Measurements from ENCODE around the gene RBMS3. TPM values are rescaled to one million over a fixed set of nuclear protein-coding genes. Genes with fewer than 3 reads are reported as not detected.

RBMS3 gene
- total RNA-seq, 1 experiment from 2014 or later: 8.7 TPM

DNA sequence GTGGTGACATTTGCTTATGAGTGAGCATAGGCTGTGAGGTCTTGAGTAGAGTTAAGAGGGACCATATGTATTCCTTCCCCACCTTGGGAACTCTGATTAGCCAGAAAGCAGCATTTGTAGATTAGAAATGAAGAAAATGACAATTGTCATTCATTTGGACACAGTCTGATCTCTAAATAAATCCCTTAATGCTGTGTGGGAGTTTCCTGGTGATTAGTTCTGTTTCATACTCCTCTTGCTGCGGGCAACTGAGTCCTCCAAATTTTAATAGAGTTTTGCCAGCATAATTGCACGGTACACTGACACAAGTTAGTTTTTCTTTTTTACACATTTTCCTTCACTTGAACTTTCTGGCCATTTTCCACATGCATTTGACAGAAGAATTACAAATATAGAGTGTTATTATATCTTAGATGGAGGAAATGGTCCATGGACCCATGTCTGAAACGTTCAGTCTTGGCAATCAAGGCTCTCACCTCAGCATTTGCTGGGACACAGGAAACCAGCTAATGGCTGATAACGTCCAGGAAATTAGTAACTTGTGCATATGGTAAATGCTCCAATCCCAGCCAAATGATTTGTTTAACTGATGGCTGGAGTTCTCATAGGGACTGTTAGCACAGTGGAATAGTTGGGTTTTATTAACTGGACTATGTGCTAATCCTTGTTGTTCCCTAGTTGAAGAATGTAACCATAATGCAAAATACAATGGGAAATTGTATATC is 321.2 kb downstream of the RBMS3 start (continued):
- no peak for TF ChIP-seq PRRX2 (CRISPR knock-in tag; IDR thresholded peaks at IDR 0.05)
- TF ChIP-seq ZNF396 (CRISPR knock-in tag; IDR thresholded peaks at IDR 0.05; ENCODE audit: borderline replicate concordance): no peak

DNA sequence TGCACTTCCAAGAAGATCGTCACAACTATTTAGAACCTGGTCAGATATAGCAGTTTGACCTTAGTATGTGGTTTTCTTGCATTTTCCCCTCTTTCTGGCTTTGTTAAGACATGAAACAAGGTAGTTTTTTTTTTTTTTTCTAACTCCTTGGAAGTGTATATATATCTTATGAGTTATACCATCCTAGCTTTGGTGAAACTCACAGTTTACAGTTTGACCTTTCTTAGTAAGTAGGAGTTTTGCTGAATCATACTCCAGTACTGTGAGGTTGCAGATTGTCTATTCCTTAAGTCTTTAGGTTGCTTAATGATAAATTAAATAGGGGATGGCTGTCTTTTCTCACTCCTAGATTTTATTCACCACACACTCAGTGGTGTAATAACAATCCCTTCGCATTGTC is 325.0 kb downstream of the RBMS3 start:
- TF ChIP-seq GABPB1 (CRISPR knock-in tag; IDR thresholded peaks at IDR 0.05) (no peak), FOXK1 (CRISPR knock-in tag; IDR thresholded peaks at IDR 0.05) (no peak), FOXP4 (CRISPR knock-in tag; IDR thresholded peaks at IDR 0.05) (no peak), ESRRA (CRISPR knock-in tag; IDR thresholded peaks at IDR 0.05; ENCODE audit: borderline replicate concordance) (no peak), AFF4 (CRISPR knock-in tag; IDR thresholded peaks at IDR 0.05; ENCODE audit: borderline replicate concordance) (no peak), TEAD1 (CRISPR knock-in tag; IDR thresholded peaks at IDR 0.05) (no peak), CTCF (IDR thresholded peaks at IDR 0.05) (no peak), CREM (CRISPR knock-in tag; IDR thresholded peaks at IDR 0.05) (no peak), NFE2L1 (CRISPR knock-in tag; IDR thresholded peaks at IDR 0.05) (no peak), ZNF416 (CRISPR knock-in tag; IDR thresholded peaks at IDR 0.05) (no peak), ATF3 (CRISPR knock-in tag; conservative IDR thresholded peaks at IDR 0.05) (no peak)
- TF ChIP-seq, protein P1, sequence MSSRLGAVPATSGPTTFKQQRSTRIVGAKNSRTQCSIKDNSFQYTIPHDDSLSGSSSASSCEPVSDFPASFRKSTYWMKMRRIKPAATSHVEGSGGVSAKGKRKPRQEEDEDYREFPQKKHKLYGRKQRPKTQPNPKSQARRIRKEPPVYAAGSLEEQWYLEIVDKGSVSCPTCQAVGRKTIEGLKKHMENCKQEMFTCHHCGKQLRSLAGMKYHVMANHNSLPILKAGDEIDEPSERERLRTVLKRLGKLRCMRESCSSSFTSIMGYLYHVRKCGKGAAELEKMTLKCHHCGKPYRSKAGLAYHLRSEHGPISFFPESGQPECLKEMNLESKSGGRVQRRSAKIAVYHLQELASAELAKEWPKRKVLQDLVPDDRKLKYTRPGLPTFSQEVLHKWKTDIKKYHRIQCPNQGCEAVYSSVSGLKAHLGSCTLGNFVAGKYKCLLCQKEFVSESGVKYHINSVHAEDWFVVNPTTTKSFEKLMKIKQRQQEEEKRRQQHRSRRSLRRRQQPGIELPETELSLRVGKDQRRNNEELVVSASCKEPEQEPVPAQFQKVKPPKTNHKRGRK (CRISPR knock-in tag; IDR thresholded peaks at IDR 0.05; ENCODE audit: borderline replicate concordance): no peak
- TF ChIP-seq, protein P2, sequence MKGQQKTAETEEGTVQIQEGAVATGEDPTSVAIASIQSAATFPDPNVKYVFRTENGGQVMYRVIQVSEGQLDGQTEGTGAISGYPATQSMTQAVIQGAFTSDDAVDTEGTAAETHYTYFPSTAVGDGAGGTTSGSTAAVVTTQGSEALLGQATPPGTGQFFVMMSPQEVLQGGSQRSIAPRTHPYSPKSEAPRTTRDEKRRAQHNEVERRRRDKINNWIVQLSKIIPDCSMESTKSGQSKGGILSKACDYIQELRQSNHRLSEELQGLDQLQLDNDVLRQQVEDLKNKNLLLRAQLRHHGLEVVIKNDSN (CRISPR knock-in tag; IDR thresholded peaks at IDR 0.05): no peak
- H3K4me1 Mint-ChIP-seq: peaks cover 3% of the 10 kb centered on the region; the same call in 1 of the 2 replicates
- H3K36me3 Mint-ChIP-seq: no peaks in the 10 kb centered on the region
- H3K4me3 Mint-ChIP-seq: no peak overlapping the region
- ChIA-PET CTCF (no interaction called here), POLR2A (no interaction called here)
- DNase-seq (ENCODE audit: low spot score): no peak
- no peaks in the 10 kb centered on the region for H3K27me3 Mint-ChIP-seq (ENCODE audit: low read depth)
- H3K27ac Mint-ChIP-seq: no peak overlapping the region
- no peak for ATAC-seq
- no peaks in the 10 kb centered on the region for H3K9me3 Mint-ChIP-seq

Data from WTC11 (cell line).